Suppressor macrophage (primary cell): ENCODE data around the gene NR1I2.

Experiments used
- DNase-seq, 4 experiments: peaks; one replicate each; pipeline ENCODE4 v3.0.0-alpha.2; 2020 to 2022
- total RNA-seq, 17 experiments: gene quantifications; one replicate each; lab custom pipeline; 2026; ENCODE audit warnings: mixed read lengths in 6 of 17, inconsistent platforms in 3 of 17; lab: John Stamatoyannopoulos, UW

NR1I2 gene
- 0 to 3.1 (median 0.07) reads per million in 17 experiments for total RNA-seq

- no peak for DNase-seq
These were observed at the start of gene NR1I2 for GRCh38 chr3:119781330-119782198. Gene NR1I2 (plus strand): TSS chr3:119782101.

GRCh38 chr3:119733812-119734211, 48.1 kb upstream of the NR1I2 start:
- no peak for DNase-seq

GRCh38 chr3:119738741-119739140, 43.2 kb upstream of the NR1I2 start:
- peak in 2 of 4 experiments; percentile 56 to 59 for DNase-seq

- peak; percentile 65 to 84 (median 77) for DNase-seq
These were observed 40.0 kb upstream of the NR1I2 start for GRCh38 chr3:119741657-119742590.

GRCh38 chr3:119743921-119744320, 38.0 kb upstream of the NR1I2 start:
- DNase-seq = no peak

GRCh38 chr3:119745942-119746341, 36.0 kb upstream of the NR1I2 start:
- no peak for DNase-seq

GRCh38 chr3:119746423-119746822, 35.5 kb upstream of the NR1I2 start:
- DNase-seq = peak in 1 of 4 experiments; percentile 29

- no peak for DNase-seq
These were observed 34.5 kb upstream of the NR1I2 start for GRCh38 chr3:119747357-119747756.

GRCh38 chr3:119748991-119749390, 32.9 kb upstream of the NR1I2 start:
- DNase-seq = no peak

- no peak for DNase-seq
These were observed 30.5 kb upstream of the NR1I2 start for GRCh38 chr3:119751423-119751822.

- DNase-seq = no peak
These were observed 21.9 kb upstream of the NR1I2 start for GRCh38 chr3:119759962-119760361.

GRCh38 chr3:119762876-119763275, 19.0 kb upstream of the NR1I2 start:
- no peak for DNase-seq

GRCh38 chr3:119763466-119763865, 18.4 kb upstream of the NR1I2 start:
- DNase-seq = no peak

GRCh38 chr3:119765239-119765638, 16.7 kb upstream of the NR1I2 start:
- no peak for DNase-seq

GRCh38 chr3:119767936-119768601, 13.8 kb upstream of the NR1I2 start:
- no peak for DNase-seq

GRCh38 chr3:119768668-119769393, 13.1 kb upstream of the NR1I2 start:
- no peak for DNase-seq

- peak in 3 of 4 experiments; percentile 21 to 49 (median 36) for DNase-seq
These were observed 12.3 kb upstream of the NR1I2 start for GRCh38 chr3:119769394-119770149.

GRCh38 chr3:119774444-119774843, 7.5 kb upstream of the NR1I2 start:
- DNase-seq = peak; percentile 31 to 74 (median 50)

- DNase-seq = no peak
These were observed 5.6 kb upstream of the NR1I2 start for GRCh38 chr3:119776304-119776703.

GRCh38 chr3:119778176-119778575, 3.7 kb upstream of the NR1I2 start:
- no peak for DNase-seq

- DNase-seq = no peak
These were observed 3.1 kb upstream of the NR1I2 start for GRCh38 chr3:119778811-119779210.
